GM10266 (cell line): ENCODE results near the gene ZNF106.

Experiments used
- DNase-seq: peaks from one replicate; pipeline ENCODE4 v3.0.0; 2012; ENCODE audit errors: extremely low spot score
- TF ChIP-seq, protein P1 (sequence below): IDR thresholded peaks from 2 replicates; pipeline ENCODE4 v1.5.1; 2012; ENCODE audit warnings: mild to moderate bottlenecking, low read depth; ENCODE audit not compliant: control insufficient read depth, insufficient read depth; ENCODE audit errors: missing control alignments

ZNF106 gene

DNA sequence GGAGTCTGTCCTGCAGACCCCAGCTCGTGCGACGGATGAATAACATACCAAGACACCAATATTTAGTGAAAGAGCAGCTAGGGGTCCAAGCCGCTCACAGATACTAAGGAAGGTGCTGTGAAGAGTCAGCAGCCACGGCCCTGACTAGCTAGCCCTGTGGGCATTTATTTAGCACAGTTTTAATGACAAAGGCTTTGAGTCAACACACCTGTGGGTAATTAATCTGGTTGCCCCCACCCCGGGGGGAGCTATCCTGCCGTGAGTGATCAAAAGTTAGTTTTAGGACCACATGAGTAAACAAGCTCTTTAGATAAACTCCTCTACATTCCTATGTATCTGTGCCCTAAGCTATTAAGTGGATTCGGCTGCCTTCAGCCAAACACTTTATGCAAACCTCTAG is 112.9 kb downstream of the ZNF106 start:
- TF ChIP-seq, protein P1, sequence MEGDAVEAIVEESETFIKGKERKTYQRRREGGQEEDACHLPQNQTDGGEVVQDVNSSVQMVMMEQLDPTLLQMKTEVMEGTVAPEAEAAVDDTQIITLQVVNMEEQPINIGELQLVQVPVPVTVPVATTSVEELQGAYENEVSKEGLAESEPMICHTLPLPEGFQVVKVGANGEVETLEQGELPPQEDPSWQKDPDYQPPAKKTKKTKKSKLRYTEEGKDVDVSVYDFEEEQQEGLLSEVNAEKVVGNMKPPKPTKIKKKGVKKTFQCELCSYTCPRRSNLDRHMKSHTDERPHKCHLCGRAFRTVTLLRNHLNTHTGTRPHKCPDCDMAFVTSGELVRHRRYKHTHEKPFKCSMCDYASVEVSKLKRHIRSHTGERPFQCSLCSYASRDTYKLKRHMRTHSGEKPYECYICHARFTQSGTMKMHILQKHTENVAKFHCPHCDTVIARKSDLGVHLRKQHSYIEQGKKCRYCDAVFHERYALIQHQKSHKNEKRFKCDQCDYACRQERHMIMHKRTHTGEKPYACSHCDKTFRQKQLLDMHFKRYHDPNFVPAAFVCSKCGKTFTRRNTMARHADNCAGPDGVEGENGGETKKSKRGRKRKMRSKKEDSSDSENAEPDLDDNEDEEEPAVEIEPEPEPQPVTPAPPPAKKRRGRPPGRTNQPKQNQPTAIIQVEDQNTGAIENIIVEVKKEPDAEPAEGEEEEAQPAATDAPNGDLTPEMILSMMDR, result no peak

DNA sequence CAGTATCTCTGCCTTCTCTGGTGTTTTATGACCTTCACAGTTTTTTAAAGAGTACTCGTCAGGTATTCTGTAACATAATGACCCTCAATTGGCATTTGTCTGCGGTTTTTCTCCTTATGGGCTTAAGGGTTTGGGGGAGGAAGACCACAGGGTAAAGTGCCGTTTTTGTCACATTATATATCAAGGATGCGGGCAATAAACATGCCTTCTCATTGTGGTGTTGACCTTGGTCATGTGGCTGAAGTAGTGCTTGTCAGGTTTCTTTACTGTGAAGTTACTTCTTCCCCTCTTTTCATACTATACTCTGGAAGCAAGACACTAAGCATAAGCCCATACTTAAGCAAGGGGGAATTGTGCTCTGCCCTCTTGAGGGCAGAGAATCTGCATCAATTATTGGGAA is 115.0 kb downstream of the ZNF106 start:
- TF ChIP-seq, protein P1, result no peak

More for the DNA sequence above, 112.9 kb downstream of the ZNF106 start:
- no peak for DNase-seq

DNA sequence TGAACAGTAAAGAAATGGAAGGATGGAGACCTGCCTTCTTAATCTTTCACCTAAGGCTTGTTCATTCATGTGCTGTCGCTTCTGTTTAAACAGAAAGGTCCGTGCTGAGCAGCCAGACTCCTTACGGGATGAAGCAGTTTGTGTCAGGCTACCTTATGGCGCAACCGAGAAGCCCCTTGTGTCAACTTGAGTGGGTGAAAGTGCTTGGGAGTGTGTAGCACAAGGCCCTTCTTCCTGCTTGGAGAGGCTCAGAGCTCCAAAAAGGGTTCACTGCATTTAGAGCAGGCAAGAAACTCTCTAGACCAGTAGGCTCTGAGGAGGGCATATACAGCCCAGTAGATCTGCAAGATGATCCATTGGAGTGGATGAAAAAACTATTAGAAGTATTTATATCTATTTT is 115.7 kb downstream of the ZNF106 start:
- TF ChIP-seq, protein P1, result no peak
- DNase-seq, result no peak

More for the DNA sequence above, 115.0 kb downstream of the ZNF106 start:
- DNase-seq, result no peak

DNA sequence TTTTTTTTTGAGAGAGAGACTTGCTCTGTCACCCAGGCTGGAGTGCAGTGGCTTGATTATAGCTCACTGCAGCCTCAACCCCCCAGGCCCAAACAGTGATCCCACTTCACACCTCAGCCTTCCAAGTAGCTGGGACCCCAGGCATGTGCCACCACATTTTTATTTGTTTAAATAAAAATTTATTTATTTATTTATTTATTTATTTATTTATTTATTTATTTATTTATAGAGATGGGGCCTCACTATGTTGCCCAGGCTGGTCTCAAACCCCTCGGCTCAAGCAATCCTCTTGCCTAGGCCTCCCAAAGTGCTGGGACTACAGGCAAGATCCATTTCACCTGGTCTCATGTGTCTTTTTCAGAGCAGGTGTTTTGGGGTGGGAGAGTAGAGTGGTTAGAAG is 116.1 kb downstream of the ZNF106 start:
- DNase-seq, result no peak
- TF ChIP-seq, protein P1, result no peak

DNA sequence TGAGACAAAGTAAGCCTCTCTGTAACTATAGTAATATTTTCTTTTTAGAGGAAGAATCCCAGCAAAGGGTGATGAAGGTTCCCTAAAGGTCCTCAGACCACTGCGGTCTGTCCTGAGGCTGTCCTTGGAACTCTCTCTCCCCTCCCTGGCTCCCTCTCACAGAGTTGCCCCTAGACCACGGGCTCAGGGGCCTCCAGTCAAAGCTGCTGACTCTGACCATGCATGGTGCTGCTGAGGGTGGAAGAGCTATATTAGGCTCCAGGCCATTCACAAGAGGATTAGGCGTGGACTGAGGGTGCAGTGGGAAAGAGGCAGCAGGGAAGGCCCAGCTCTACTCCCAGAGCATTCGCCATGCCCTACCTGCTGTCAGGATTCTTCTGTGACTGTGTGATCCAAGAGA is 117.0 kb downstream of the ZNF106 start:
- TF ChIP-seq, protein P1, result no peak

DNA sequence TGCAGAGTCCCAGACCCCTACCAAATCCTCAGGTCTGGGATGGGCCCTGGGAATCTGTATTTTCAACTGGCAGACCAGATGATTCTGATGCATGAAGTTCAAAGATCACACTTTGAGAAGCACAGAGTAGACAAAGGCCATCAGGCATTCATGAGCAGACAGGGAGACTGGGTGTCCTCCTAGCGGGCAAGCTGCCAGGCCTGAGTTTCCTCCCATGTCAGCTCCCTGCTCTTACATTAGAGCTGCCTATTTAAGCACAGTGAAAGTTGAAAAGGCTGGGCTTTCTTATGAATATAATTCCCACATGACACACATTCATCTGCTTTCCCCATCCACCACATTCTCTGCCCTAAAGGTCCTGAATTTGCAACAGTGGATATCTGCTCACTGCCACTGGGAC is 117.7 kb downstream of the ZNF106 start:
- DNase-seq, result no peak
- TF ChIP-seq, protein P1, result no peak

More for the DNA sequence above, 117.0 kb downstream of the ZNF106 start:
- no peak for DNase-seq

DNA sequence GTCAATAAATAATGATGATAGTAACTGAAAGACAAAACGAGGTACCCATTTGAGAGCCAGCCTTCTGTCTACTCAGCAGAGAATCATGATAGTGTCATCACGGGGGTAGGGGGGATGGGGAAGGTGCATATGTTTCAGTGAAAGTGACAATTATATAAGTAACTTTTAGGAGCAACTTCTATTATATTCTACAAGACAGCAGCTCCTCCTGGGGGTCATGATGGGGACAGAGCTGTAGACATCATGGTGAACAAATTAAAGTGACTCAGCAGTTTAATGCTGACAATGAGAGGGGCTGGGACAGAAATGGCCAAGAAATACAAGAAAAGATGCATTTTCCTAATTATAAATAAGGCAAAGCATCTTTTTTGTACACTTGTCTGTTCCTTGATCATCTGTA is 119.8 kb downstream of the ZNF106 start:
- TF ChIP-seq, protein P1, result no peak
- no peak for DNase-seq
